Activated CD8-positive, alpha-beta memory T cell treated with anti-CD3 and anti-CD28 coated beads, Interleukin-2, amount 50 U/mL, for 24 hours (primary cell): ENCODE results near the gene KCNIP4.
"Not testable (repeated sequence)": the region's sequence is repeated elsewhere in the genome, so short reads cannot be mapped to it uniquely, and the experiment has no call there.

ENCODE experiments used
- DNase-seq: peaks from one replicate; pipeline ENCODE4 v3.0.0-alpha.2; 2020; ENCODE audit errors: extremely low read depth

The KCNIP4 gene

GRCh38 chr4:20857081-20857480 is 1091.5 kb downstream of the KCNIP4 start:
- no peak for DNase-seq

DNA sequence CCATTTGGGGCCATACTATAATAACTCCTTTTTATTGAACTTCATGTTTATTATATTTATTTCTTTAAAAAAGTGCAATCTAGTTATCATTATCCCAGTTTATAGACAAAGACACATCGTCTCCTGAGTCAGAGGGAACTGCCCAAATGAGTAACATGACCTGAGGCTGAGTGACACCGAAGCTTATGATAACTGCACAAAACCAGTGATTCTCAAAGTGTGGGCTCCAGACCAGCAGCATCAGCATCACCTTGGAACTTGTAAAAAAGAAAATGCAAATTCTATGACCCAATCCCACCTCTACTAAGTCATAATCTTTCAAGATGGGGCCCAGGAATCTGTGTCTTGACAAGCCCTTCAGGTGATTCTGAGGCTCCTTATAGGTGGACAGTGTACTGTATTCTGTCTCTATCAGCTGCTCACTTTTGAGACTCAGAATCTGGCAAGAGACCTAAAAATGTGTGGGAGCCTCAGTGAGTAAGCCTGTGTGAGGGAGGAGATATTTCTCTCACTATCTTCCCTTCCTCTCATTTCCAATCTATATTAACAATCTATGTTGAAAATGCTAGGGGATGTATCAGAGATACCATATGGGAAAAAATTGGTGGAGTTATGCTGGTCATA is 1101.3 kb downstream of the KCNIP4 start:
- DNase-seq, result no peak

- no peak for DNase-seq
Measured at GRCh38 chr4:20844311-20844710, 1104.3 kb downstream of the KCNIP4 start.

GRCh38 chr4:20840648-20841190 is 1107.9 kb downstream of the KCNIP4 start:
- DNase-seq, result no peak

GRCh38 chr4:20839957-20840356 is 1108.6 kb downstream of the KCNIP4 start:
- no peak for DNase-seq

GRCh38 chr4:20838476-20838875 is 1110.1 kb downstream of the KCNIP4 start:
- DNase-seq, result no peak

DNA sequence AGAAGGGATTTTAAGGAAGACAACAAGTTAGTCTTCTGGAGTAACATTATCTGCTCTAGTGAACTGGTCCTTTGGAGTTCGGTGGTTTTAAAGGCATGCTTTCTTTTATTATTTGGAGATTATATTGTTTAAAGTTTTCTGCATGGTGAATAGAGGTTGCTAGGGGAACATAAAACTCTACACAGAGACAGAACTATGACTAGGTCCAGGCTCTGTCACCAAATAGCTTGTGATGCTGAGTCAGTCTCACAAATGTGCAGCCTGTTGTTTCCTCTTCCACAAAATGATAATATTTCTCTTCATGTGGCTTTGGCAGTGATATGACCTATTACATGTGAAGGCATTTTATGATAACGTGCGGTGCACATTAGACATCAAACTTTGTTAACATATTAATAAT is 1115.7 kb downstream of the KCNIP4 start:
- no peak for DNase-seq

DNA sequence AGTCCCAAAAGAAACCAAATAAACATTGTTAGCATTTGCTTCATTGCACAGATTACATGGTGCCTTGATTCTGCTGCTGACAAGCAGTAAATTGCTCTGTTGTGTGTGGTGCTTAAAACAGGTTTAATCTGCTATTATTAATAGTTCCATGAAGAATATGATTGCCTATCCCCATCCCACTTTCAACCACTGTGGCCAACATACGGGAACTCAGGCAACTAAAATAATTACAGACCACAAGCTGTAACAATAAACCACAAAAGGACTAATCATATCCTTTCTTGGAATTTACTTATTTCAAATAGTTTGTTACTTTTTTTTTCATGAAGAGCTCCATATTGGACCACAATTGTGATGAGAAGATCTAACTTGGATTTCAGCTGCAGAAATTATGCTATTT is 1116.8 kb downstream of the KCNIP4 start:
- no peak for DNase-seq

GRCh38 chr4:20829617-20830357 is 1118.8 kb downstream of the KCNIP4 start:
- no peak for DNase-seq

DNA sequence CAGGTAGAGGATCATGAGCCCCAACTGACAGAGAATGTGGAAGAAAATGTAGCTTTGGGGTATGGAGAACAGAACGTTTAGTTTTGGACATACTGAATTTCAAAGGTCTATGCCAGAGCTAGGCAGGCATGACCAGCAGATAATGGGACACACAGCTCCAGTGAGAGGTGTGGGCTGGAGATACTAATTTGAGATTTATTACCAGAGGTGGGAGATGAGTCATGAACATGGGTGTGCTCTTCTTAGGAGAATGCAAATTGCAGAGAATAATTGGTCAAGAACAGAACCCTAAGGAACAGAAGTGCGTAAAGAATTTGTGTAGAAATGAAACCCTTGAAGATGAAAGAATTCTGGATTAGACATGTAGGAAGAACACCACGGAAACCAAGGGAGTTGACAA is 1123.1 kb downstream of the KCNIP4 start:
- no peak for DNase-seq

GRCh38 chr4:20816287-20816686 is 1132.3 kb downstream of the KCNIP4 start:
- DNase-seq, result no peak

GRCh38 chr4:20813700-20814099 is 1134.9 kb downstream of the KCNIP4 start:
- DNase-seq, result no peak

- DNase-seq, result no peak
Measured at GRCh38 chr4:20809812-20810211, 1138.8 kb downstream of the KCNIP4 start.

GRCh38 chr4:20805716-20806115 is 1142.9 kb downstream of the KCNIP4 start:
- DNase-seq, result no peak

GRCh38 chr4:20787940-20788665 is 1160.5 kb downstream of the KCNIP4 start:
- DNase-seq, result no peak

- DNase-seq, result not testable (repeated sequence)
Measured at GRCh38 chr4:20783134-20783533, 1165.4 kb downstream of the KCNIP4 start.

- DNase-seq, result no peak
Measured at GRCh38 chr4:20778896-20779295, 1169.7 kb downstream of the KCNIP4 start.

DNA sequence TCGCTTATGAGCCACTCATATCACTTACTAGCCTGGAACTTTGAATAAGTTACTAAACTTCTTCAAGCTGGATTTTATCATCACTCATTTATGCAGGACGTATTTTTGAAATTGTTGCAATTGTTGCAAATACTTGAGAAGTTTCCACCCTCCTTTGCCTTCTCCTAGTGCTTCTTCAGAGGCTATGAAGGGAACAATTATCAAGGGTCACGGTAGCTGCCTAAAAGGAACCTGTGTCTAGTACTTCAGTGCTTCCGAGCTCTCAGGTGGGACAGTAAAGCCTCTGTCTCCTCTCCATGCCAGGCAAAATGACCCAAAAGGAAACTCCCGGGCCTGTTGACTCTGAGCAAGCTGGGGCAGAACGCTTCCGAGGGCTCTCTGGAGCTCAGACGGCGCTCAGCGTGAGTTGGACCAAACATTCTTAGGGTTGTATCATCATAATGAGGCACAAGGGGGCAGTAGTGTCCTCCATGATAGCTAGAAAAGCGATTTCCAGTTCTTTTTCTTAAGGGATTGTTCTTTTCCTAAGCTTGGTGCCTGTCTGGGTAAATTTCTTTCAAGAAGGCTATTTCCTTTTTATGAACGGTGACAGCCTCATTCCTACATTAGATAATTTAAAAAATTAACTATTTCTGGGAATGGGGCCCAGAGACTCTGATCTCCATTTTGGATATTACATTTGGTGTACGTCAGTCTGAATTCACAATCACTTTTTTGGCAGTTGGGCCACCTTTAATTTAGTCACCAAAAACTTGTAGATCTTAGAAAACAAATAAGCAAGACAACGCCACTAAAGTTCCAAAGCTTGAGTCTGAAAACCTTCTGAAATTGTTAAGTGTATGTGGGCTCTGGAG is 1175.2 kb downstream of the KCNIP4 start:
- no peak for DNase-seq

DNA sequence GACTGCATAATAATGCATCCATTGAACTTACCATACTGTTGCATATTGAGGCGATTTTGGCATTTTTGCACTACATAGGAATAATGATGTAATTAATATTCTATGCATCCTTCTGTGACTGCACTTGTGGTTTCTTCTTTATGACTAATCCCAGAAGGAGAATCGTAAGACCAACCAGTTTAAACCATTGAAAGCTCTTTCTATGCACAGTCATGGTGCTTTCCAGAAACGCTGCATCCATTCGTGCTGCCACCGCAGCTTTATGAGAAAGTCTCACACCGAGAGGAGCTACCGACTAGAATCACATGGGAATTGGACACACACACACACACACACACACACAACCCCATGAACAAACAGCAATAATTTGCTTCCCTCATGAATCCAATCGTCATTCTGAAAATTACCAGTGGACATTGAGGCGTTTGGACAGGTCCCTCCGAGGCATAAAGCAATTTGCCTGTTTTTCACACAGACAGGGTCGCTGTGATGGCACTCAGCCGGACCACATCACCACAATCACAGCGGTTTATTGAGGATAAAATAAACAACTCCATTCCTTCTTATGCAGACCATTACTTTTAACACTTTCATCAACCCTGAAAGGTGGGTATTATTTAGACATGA is 1184.1 kb downstream of the KCNIP4 start:
- no peak for DNase-seq

DNA sequence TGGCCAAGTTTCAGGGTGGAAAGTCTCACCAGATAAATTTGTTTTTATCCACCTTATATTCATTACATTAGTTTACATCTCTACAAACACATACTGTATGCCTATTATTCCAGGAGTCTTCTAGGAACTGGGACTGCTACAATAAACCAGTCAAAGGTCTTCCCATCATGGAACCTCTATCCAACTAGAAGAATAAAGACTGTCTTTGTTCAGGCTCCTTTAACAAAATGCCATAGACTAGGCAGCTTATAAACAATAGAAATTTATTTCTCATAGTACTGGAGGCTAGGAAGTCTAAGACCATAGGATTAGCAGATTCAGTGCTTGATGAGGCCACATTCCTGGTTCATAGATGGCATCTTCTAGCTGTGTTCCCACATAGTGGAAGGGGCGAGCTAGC is 1186.7 kb downstream of the KCNIP4 start:
- no peak for DNase-seq

DNA sequence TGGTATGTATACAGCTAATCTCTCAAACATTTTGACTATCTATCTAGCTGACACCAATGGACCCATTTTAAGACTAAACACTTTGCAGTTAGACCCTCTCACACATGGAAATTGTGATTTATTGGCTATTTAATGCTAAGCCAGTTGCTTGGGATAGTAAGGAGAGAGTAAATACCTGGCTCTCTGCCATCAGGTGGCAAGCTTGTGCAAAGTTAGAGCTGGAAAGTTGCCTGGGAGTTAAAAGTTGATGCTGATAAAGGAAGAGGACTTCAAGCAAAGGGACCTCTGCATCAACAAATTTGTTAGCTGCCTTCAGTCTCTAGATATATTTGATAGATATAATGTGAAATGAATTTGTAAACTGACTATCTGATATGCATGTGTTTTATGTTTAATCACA is 1187.2 kb downstream of the KCNIP4 start:
- DNase-seq, result no peak
